AG09309 (cell line): Measurements from ENCODE around the gene GABRB3.
"Not testable (repeated sequence)": the region's sequence is repeated elsewhere in the genome, so short reads cannot be mapped to it uniquely, and the experiment has no call there.

Source experiments
- DNase-seq: peaks from one replicate; pipeline ENCODE4 v3.0.0-alpha.2; 2010; ENCODE audit warnings: low read depth
- H3K4me3 ChIP-seq: 2 replicates; pipeline ENCODE4 v1.5.1; 2011; ENCODE audit warnings: mild to moderate bottlenecking, low read depth, low read length, moderate library complexity; ENCODE audit not compliant: control insufficient read depth
- CTCF ChIP-seq: IDR thresholded peaks from 2 replicates; pipeline ENCODE4 v1.5.1; 2011; ENCODE audit warnings: mild to moderate bottlenecking, low read depth, low read length, inconsistent platforms; ENCODE audit not compliant: insufficient read depth, control insufficient read depth; ENCODE audit errors: missing control alignments

GABRB3 gene

GRCh38 chr15:26721232-26721967 lies 51.5 kb downstream of the GABRB3 start:
- no peak overlapping the region for H3K4me3 ChIP-seq
- no peak for TF ChIP-seq CTCF
- DNase-seq, result no peak

GRCh38 chr15:26720546-26720945 lies 52.3 kb downstream of the GABRB3 start:
- no peak overlapping the region for H3K4me3 ChIP-seq
- DNase-seq, result no peak
- no peak for TF ChIP-seq CTCF

DNA sequence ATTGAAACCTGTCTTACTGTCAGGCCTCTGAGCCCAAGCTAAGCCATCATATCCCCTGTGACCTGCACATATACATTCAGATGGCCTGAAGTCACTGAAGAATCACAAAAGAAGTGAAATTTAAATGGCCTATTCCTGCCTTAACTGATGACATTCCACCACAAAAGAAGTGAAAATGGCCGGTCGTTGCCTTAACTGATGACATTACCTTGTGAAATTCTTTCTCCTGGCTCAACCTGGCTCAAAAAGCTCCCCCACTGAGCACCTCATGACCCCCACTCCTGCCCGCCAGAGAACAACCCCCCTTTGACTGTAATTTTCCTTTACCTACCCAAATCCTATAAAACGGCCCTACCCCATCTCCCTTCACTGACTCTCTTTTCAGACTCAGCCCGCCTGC lies 53.0 kb downstream of the GABRB3 start:
- not testable (repeated sequence) for H3K4me3 ChIP-seq, DNase-seq

DNA sequence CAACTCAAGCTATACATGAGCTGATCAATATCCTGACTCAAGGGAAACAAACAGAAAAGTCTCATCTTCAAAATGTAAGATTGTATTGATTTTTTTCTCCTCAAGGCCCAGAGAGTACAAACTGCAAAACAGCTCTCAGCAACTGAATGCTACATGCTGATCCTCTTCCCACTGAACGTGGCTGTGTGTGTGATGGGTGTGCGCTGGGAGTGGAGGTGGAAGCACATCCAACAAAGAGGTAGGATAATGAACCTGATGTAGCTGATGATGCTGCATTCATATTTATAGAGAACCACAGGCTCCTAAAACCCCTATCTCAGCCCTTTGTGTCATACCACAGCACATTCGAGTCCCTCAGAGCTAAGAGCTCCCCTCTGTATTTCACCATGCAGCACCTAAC lies 56.8 kb downstream of the GABRB3 start:
- no peak for TF ChIP-seq CTCF
- DNase-seq, result no peak

GRCh38 chr15:26713498-26713897 lies 59.4 kb downstream of the GABRB3 start:
- no peak for TF ChIP-seq CTCF
- no peak overlapping the region for H3K4me3 ChIP-seq
- no peak for DNase-seq

More for the DNA sequence above, 56.8 kb downstream of the GABRB3 start:
- no peak overlapping the region for H3K4me3 ChIP-seq

- no peak overlapping the region for H3K4me3 ChIP-seq
- DNase-seq, result no peak
- no peak for TF ChIP-seq CTCF
Observed at GRCh38 chr15:26712335-26712734, 60.5 kb downstream of the GABRB3 start.

GRCh38 chr15:26711445-26711844 lies 61.4 kb downstream of the GABRB3 start:
- TF ChIP-seq CTCF, result no peak
- H3K4me3 ChIP-seq, result no peak overlapping the region
- no peak for DNase-seq
